Activated CD8-positive, alpha-beta T cell treated with anti-CD3 and anti-CD28 coated beads for 36 hours (primary cell): ENCODE results near the gene ZNF91. TPM values are rescaled to one million over a fixed set of nuclear protein-coding genes. Genes with fewer than 3 reads are reported as not detected.
"Not testable (repeated sequence)": the region's sequence is repeated elsewhere in the genome, so short reads cannot be mapped to it uniquely, and the experiment has no call there.

Experiments
- ATAC-seq: fragments of 200-7000 bp; cut with Tn5 transposase; one replicate; pipeline ENCODE4 v1.10.0; 2021; ENCODE audit warnings: mild to moderate bottlenecking, moderate library complexity
- CTCF ChIA-PET: fragments of 350-600 bp; sonication (Branson Sonifier 250); formaldehyde crosslinking; loops from one replicate; lab custom pipeline; 2021; ENCODE audit warnings: antibody characterized with exemption; lab: Charles Lee
- POLR2A ChIA-PET: fragments of 350-600 bp; sonication (Branson Sonifier 250); formaldehyde crosslinking; loops from one replicate; lab custom pipeline; 2021; ENCODE audit warnings: antibody characterized with exemption; lab: Charles Lee
- DNase-seq: peaks from one replicate; pipeline ENCODE4 v3.0.0-alpha.2; 2020
- H3K27ac Mint-ChIP-seq: one replicate; pipeline ENCODE4 v1.8.0; 2021; ENCODE audit warnings: mild to moderate bottlenecking, mixed read lengths
- H3K27me3 Mint-ChIP-seq: one replicate; pipeline ENCODE4 v1.8.0; 2021; ENCODE audit warnings: mixed read lengths
- H3K36me3 Mint-ChIP-seq: one replicate; pipeline ENCODE4 v1.8.0; 2021; ENCODE audit warnings: low read depth, mixed read lengths
- H3K4me1 Mint-ChIP-seq: one replicate; pipeline ENCODE4 v1.8.0; 2021; ENCODE audit warnings: low read depth, mixed read lengths
- H3K4me3 Mint-ChIP-seq: one replicate; pipeline ENCODE4 v1.8.0; 2021; ENCODE audit warnings: mild to moderate bottlenecking, moderate library complexity, mixed read lengths
- H3K9me3 Mint-ChIP-seq: one replicate; pipeline ENCODE4 v1.8.0; 2021; ENCODE audit warnings: mixed read lengths
- CTCF ChIP-seq: fragments of 200-600 bp; IDR thresholded peaks from one replicate; pipeline ENCODE4 v1.8.0; 2022; ENCODE audit warnings: antibody characterized with exemption, mild to moderate bottlenecking
- intact Hi-C: fragments of 100-400 bp; cut with micrococcal nuclease; formaldehyde crosslinking; loops from one replicate; pipeline ENCODE4 v1.10.0; 2022
- total RNA-seq, 2 experiments: library from RNA; stranded (reverse); gene quantifications; one replicate each; pipeline ENCODE4 v1.2.3, GENCODE V29; 2021

Gene ZNF91
- total RNA-seq, 2 experiments from 2014 or later: 35.8 to 38.2 TPM

GRCh38 chr19:23294141-23294540 is 101.1 kb downstream of the ZNF91 start:
- no peaks in the 10 kb centered on the region for H3K27me3 Mint-ChIP-seq
- H3K27ac Mint-ChIP-seq: no peak overlapping the region
- POLR2A ChIA-PET: no interaction called here
- no peaks in the 10 kb centered on the region for H3K4me1 Mint-ChIP-seq
- no peak for DNase-seq
- no peak for TF ChIP-seq CTCF
- CTCF ChIA-PET: no interaction called here
- ATAC-seq: no peak
- no peak overlapping the region for H3K4me3 Mint-ChIP-seq
- H3K36me3 Mint-ChIP-seq: no peaks in the 10 kb centered on the region
- intact Hi-C loops: no loop called here
- H3K9me3 Mint-ChIP-seq: peaks cover 20% of the 10 kb centered on the region

- intact Hi-C loops, H3K36me3 Mint-ChIP-seq, H3K27ac Mint-ChIP-seq, H3K9me3 Mint-ChIP-seq, ATAC-seq, H3K4me1 Mint-ChIP-seq, CTCF ChIA-PET, H3K4me3 Mint-ChIP-seq, H3K27me3 Mint-ChIP-seq, POLR2A ChIA-PET, DNase-seq: not testable (repeated sequence)
Measured at GRCh38 chr19:23289966-23290365, 105.3 kb downstream of the ZNF91 start.

Other genes with a start within 250 kb of the ZNF91 start
- 10 to 100 TPM; 15.6 to 15.7 TPM for gene ZNF724, start 145.1 kb downstream of the ZNF91 start, total RNA-seq